GM12891 (cell line): ENCODE results near the gene PTPRJ.

ENCODE experiments used
- PAX5 ChIP-seq: IDR thresholded peaks from 2 replicates; pipeline ENCODE4 v1.6.1; 2011; ENCODE audit warnings: low read length, moderate library complexity, mild to moderate bottlenecking; ENCODE audit not compliant: insufficient read depth, severe bottlenecking
- POLR2A ChIP-seq: IDR thresholded peaks from 2 replicates; pipeline ENCODE4 v1.6.1; 2011; ENCODE audit warnings: low read depth, low read length, control low read depth
- POLR2AphosphoS5 ChIP-seq: IDR thresholded peaks from 2 replicates; pipeline ENCODE4 v1.6.1; 2011; ENCODE audit warnings: low read depth, low read length, control low read depth
- POU2F2 ChIP-seq: IDR thresholded peaks from 2 replicates; pipeline ENCODE4 v1.6.1; 2011; ENCODE audit warnings: low read depth, mild to moderate bottlenecking, control low read depth, low read length, moderate library complexity
- SPI1 ChIP-seq: IDR thresholded peaks from 2 replicates; pipeline ENCODE4 v1.6.1; 2011; ENCODE audit warnings: low read depth, low read length, control low read depth
- TAF1 ChIP-seq: IDR thresholded peaks from 2 replicates; pipeline ENCODE4 v1.6.1; 2011; ENCODE audit warnings: low read depth, low read length, control low read depth

DNA sequence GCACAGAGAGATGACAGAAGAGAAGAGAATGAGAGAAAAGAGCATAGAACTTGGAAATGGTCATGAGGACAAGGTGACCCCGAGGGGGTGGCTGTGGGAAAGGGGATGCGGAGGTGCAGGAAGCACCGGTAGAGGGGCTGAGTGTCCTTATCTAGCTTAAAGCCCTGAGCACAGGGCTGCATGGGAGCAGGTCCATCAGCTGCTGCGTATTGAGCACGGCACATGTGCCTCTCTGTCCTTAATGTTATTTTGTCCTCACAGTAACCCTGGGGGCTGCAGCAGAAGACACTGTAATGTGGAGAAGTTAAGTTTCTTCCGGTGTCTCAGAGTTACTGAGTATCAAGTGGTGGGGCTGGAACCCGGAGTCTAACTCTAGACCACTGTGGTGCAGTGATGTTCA lies 141.9 kb downstream of the PTPRJ start:
- TF ChIP-seq POLR2AphosphoS5, result no peak
- TF ChIP-seq POLR2A, result no peak
- no peak for TF ChIP-seq TAF1
- no peak for TF ChIP-seq SPI1
- no peak for TF ChIP-seq PAX5
- no peak for TF ChIP-seq POU2F2
